ENCODE results near the gene DACT2. TPM values are rescaled to one million over a fixed set of nuclear protein-coding genes. Genes with fewer than 3 reads are reported as not detected.

Gene DACT2
- total and polyA plus RNA-seq, 10 donors: 0.04 to 0.09 TPM; not detected in 8

DNA sequence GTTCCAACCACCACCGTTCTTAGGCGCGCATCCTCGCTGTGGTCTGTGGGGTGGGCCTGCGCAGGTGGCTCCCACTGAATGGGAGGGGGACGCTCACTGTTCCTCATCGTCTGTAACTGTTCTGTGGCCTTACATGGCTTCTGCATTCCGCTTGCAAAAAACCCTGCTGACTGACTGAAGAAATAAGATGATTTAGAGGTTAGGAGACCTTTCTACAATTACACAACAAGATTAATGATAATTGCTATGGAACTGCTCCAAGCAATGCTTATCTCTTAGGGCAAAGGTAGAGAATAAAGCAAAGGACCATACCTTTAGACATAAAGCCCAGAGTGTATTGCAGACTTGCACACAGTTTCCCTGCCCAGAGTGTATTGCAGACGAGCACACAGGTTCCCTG, 14.4 kb upstream of the DACT2 start:
- Histone ChIP-seq H3K27ac (no peak overlapping the region), H3K4me1 (no peaks in the 10 kb centered on the region), H3K36me3 (no peaks in the 10 kb centered on the region), H3K27me3 (replicated peaks in 1 of 7) (peaks cover 0 to 20% (median 0%) of the 10 kb centered on the region in 7 donors), H3K4me3 (no peak overlapping the region), H3K9me3 (no peaks in the 10 kb centered on the region)
- 81 to 92% (median 89%) methylated on average over 9 of the region's 9 CpGs for WGBS, 5 donors
- TF ChIP-seq CTCF (IDR thresholded peaks at IDR 0.05 in 8 of 11, conservative IDR thresholded peaks at IDR 0.05 in 3 of 11): no peak
- no peak for TF ChIP-seq POLR2A (IDR thresholded peaks at IDR 0.05)
- TF ChIP-seq POLR2AphosphoS5 (IDR thresholded peaks at IDR 0.05): no peak
- intact Hi-C loops (cut with DNase I; ENCODE audit: low total_unique reads): no loop called here
- DNase-seq: no peak

- no peak for TF ChIP-seq CTCF (IDR thresholded peaks at IDR 0.05 in 8 of 11, conservative IDR thresholded peaks at IDR 0.05 in 3 of 11)
- TF ChIP-seq POLR2A (IDR thresholded peaks at IDR 0.05): no peak
- TF ChIP-seq POLR2AphosphoS5 (IDR thresholded peaks at IDR 0.05): no peak
- Histone ChIP-seq H3K36me3 (no peaks in the 10 kb centered on the region), H3K4me3 (no peak overlapping the region), H3K9me3 (no peaks in the 10 kb centered on the region), H3K27ac (no peak overlapping the region), H3K27me3 (replicated peaks in 1 of 7) (peaks cover 0 to 20% (median 0%) of the 10 kb centered on the region in 7 donors), H3K4me1 (no peaks in the 10 kb centered on the region)
- WGBS, 5 donors: 71 to 77% (median 77%) methylated on average over 9 of the region's 9 CpGs
- no peak for DNase-seq
- intact Hi-C loops (cut with DNase I; ENCODE audit: low total_unique reads): no loop called here
These were observed 13.9 kb upstream of the DACT2 start for GRCh38 chr6:168333491-168333890.

GRCh38 chr6:168333039-168333438, 13.5 kb upstream of the DACT2 start:
- no peak for TF ChIP-seq CTCF (IDR thresholded peaks at IDR 0.05 in 8 of 11, conservative IDR thresholded peaks at IDR 0.05 in 3 of 11)
- TF ChIP-seq POLR2AphosphoS5 (IDR thresholded peaks at IDR 0.05): no peak
- TF ChIP-seq POLR2A (IDR thresholded peaks at IDR 0.05): no peak
- H3K27ac ChIP-seq: no peak overlapping the region
- no peaks in the 10 kb centered on the region for H3K36me3 ChIP-seq
- no peaks in the 10 kb centered on the region for H3K9me3 ChIP-seq
- intact Hi-C loops (cut with DNase I; ENCODE audit: low total_unique reads): no loop called here
- no peak for DNase-seq
- H3K4me3 ChIP-seq: no peak overlapping the region
- no peaks in the 10 kb centered on the region for H3K4me1 ChIP-seq
- H3K27me3 ChIP-seq (replicated peaks in 1 of 7): peaks cover 0 to 20% (median 0%) of the 10 kb centered on the region in 7 donors
- 79 to 86% (median 81%) methylated on average over 5 of the region's 5 CpGs for WGBS, 5 donors

GRCh38 chr6:168332020-168332419, 12.4 kb upstream of the DACT2 start:
- no peak for DNase-seq
- no peaks in the 10 kb centered on the region for H3K36me3 ChIP-seq

More at GRCh38 chr6:168332020-168332419, 12.4 kb upstream of the DACT2 start:
- no peak overlapping the region for H3K27ac ChIP-seq
- no peak overlapping the region for H3K4me3 ChIP-seq
- peaks cover 0 to 20% (median 0%) of the 10 kb centered on the region in 7 donors for H3K27me3 ChIP-seq (replicated peaks in 1 of 7)
- no peak for TF ChIP-seq POLR2A (IDR thresholded peaks at IDR 0.05)
- no peak for TF ChIP-seq CTCF (IDR thresholded peaks at IDR 0.05 in 8 of 11, conservative IDR thresholded peaks at IDR 0.05 in 3 of 11)
- no peak for TF ChIP-seq POLR2AphosphoS5 (IDR thresholded peaks at IDR 0.05)
- 48 to 62% (median 60%) methylated on average over 13 of the region's 13 CpGs for WGBS, 5 donors
- intact Hi-C loops (cut with DNase I; ENCODE audit: low total_unique reads): no loop called here
- H3K4me1 ChIP-seq: no peaks in the 10 kb centered on the region
- H3K9me3 ChIP-seq: no peaks in the 10 kb centered on the region

Measured in spleen (tissue), 11 donors.